Urinary bladder (tissue), 4 donors: Measurements from ENCODE around the gene TRIM29. TPM values are rescaled to one million over a fixed set of nuclear protein-coding genes. Genes with fewer than 3 reads are reported as not detected.

Experiments
- DNase-seq: peaks from one replicate; pipeline ENCODE4 v3.0.0-alpha.2; 2015; ENCODE audit errors: extremely low spot score
- H3K27ac ChIP-seq: one replicate; pipeline ENCODE4 v1.5.1; 2013; ENCODE audit warnings: low read depth, mild to moderate bottlenecking, moderate library complexity
- H3K36me3 ChIP-seq: one replicate; pipeline ENCODE4 v1.6.1; 2013; ENCODE audit warnings: mild to moderate bottlenecking, moderate library complexity; ENCODE audit not compliant: insufficient read depth
- H3K4me1 ChIP-seq: one replicate; pipeline ENCODE4 v1.6.1; 2013; ENCODE audit warnings: mild to moderate bottlenecking, moderate library complexity; ENCODE audit not compliant: insufficient read depth
- H3K4me3 ChIP-seq: one replicate; pipeline ENCODE4 v1.5.1; 2013; ENCODE audit warnings: low read depth, low read length
- WGBS: extraction: QIAGEN DNeasy Blood & Tissue Kit; methylation state at CpG from one replicate; pipeline ENCODE4 v1.1.7; 2013; 5-methylcytosine and 5-hydroxymethylcytosine counted together
- polyA plus RNA-seq: library from polyadenylated mRNA; stranded (reverse); fragments of 200-250 nt; gene quantifications from one replicate; pipeline ENCODE4 v1.2.3, GENCODE V29; 2013
- total RNA-seq: library from RNA; depleted of rRNA; stranded (reverse); fragments of >200 nt; gene quantifications from one replicate; pipeline ENCODE4 v1.2.3, GENCODE V29; 2014
- donor health status: healthy with polysubstance abuse.
- donor health status: healthy.

TRIM29 gene
- total and polyA plus RNA-seq, 2 donors: 32.3 to 37.5 TPM

DNA sequence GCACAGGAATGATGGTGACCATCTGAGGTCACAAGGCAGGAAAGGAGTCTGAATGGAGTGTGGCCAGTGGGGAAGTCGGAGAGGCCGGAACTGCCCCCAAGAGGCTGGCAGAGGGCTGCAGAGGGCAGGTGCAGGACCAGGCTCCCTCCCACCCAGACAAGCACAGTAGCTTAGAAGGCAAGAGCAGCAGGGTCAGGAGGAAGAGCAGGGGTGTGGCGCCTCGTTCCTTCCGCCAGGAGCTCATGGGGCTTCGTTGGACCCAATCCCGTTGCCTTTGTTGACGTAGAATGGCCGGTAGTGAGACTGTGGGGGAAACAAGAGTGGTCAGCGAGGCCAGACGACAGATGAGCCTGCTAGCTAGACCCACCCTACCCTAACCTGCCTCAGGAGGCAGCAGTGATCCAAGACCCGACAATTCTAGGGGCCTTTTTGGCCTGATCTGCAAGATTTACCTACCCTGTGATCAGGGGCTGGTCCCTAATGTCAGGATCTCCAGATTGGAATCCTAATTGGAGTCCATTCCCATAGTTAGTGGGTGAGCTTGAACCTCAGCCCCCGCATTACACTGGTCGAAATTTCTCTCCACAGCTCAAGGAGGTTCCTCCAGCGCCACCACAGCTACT, 25.6 kb downstream of the TRIM29 start:
- Histone ChIP-seq H3K4me1 (no peaks in the 10 kb centered on the region), H3K27ac (no peak overlapping the region), H3K36me3 (no peaks in the 10 kb centered on the region), H3K4me3 (no peak overlapping the region)
- DNase-seq: no peak
- WGBS: 78% methylated on average over 15 of the region's 15 CpGs

DNA sequence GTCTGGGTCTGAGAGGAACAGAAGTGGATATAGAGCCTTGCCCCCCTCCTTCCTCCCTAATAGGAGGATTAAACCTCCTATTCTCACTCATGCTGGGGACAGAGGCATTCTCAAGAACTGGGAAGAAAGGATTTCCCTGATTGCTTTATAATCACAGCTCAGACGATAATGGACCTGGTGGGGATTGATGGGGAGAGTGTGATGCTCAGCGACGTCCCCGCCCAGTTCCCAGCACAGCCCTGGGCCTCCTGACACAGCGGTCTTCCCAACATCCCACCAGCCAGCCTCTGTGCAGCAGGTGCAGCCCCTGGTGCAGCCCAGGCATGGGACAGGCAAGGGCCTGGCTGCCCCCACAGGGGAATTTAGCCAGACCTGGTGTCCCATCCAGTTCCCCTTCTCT, 28.4 kb downstream of the TRIM29 start:
- Histone ChIP-seq H3K4me1 (no peaks in the 10 kb centered on the region), H3K4me3 (no peak overlapping the region), H3K36me3 (no peaks in the 10 kb centered on the region), H3K27ac (no peak overlapping the region)
- 79% methylated on average over 5 of the region's 5 CpGs for WGBS
- DNase-seq: no peak

DNA sequence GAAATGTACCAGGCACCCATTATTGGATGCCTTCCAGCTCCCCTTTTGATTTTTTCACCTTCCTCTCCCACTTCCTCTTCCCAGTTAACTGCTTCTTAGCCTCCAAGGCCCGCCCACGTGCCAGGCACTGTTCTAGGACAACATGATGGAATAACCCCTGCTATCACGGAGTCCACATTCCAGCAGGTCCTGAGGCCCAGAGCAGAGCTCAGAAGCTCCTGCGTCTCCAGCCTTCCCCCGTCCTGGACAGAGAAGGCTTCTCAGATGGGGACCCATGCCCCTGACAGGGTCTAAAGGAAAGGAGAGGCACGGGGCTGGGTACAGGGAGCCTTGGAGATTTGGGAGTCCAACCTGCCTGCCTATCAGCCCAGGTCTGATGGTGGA, 29.1 kb downstream of the TRIM29 start:
- Histone ChIP-seq H3K4me3 (no peak overlapping the region), H3K36me3 (no peaks in the 10 kb centered on the region), H3K27ac (no peak overlapping the region), H3K4me1 (no peaks in the 10 kb centered on the region)
- DNase-seq: no peak
- WGBS: 56% methylated on average over 6 of the region's 6 CpGs

DNA sequence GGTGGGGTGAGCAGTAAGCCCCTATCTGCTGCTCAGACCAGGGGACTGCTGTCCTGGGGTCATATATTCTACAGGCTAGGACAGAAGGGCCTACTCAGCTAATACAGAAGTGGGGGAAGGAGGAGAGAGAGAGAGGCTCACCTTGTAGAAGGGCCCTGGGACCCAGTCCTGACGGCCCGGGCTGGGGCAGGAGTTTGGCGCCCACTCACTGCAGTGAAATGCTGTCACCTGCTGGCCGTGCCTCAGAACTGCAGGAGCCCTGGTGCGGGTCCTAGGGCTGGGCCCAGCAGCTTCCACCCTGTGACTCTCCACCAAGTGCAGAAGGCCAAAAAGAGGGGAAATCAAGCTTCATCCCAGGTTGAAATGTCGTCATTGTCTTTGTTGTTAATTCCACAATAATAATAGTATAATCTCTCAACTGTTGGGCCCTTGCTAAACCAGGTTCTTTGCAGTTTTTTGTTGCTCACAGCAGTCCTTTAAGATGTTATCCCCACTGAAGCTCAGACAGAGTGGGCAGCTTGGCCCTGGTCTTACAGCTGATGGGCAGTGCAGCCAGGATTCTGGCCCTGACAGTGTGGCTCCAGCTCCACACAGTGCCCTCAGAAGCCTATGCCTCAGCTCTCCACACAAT, 29.6 kb downstream of the TRIM29 start:
- no peak overlapping the region for H3K4me3 ChIP-seq
- H3K36me3 ChIP-seq: no peaks in the 10 kb centered on the region
- DNase-seq: no peak
- no peak overlapping the region for H3K27ac ChIP-seq
- H3K4me1 ChIP-seq: no peaks in the 10 kb centered on the region
- WGBS: 4% methylated on average over 6 of the region's 6 CpGs

DNA sequence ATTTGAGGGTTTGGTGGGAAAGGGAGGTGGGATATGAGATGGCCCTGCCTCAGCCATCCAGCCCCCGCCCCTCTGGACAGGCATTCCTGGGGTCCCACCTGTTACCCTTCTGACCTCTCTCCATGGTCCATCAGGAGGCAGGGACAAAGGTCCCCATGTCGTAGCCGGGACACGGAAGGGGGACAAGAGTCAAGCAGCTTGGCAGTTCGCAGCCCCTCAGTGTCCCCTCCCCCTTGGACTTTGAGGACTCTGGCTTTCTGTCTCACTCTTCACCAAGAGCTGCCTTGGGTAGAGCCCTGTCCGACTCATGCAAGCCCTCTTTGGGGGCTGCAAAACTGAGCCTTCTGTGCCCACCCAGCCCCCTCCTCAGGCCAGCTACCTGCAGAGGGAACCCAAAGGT, 30.2 kb downstream of the TRIM29 start:
- Histone ChIP-seq H3K27ac (no peak overlapping the region), H3K36me3 (no peaks in the 10 kb centered on the region), H3K4me3 (no peak overlapping the region), H3K4me1 (no peaks in the 10 kb centered on the region)
- no peak for DNase-seq
- WGBS: 76% methylated on average over 6 of the region's 6 CpGs

DNA sequence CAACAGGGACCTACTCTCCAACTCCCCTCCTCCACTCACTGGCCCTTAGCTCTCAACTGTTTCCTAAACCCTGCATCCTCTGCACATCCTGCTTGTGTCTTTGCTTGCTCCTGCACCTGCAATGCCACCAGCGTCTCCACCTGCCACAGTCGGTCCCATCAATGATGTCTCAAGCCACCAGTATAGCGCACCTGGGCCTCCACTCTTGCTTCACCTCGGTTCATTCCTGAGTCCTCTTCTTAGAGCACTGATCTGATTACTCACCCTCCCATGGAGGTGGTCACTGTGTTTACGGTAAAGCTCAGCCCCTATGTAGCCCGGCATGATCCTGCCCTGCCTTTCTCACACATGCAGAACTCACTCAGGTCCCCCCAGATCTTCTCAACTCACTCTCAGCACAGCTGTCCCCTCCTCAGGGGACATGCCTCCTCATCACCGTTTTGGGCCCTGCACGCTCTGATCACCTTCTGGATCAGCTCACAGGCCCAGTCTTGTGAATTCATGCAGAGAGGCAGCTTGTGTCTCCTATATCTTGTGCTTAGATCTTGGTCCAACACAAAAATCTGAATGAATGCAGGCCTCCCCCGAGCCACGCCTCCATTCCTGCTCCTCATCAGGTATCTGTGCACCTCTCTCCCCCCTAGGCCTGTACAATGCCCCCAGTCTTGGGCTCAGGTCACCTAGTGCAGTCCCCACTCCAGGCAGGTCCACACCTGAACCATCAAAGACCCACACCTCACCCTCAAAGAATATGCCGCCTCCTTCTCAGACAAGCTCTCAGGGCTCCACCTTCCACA, 31.4 kb downstream of the TRIM29 start:
- H3K4me3 ChIP-seq: no peak overlapping the region
- no peaks in the 10 kb centered on the region for H3K4me1 ChIP-seq
- no peaks in the 10 kb centered on the region for H3K36me3 ChIP-seq
- DNase-seq: no peak
- 83% methylated on average over 11 of the region's 11 CpGs for WGBS
- H3K27ac ChIP-seq: no peak overlapping the region

DNA sequence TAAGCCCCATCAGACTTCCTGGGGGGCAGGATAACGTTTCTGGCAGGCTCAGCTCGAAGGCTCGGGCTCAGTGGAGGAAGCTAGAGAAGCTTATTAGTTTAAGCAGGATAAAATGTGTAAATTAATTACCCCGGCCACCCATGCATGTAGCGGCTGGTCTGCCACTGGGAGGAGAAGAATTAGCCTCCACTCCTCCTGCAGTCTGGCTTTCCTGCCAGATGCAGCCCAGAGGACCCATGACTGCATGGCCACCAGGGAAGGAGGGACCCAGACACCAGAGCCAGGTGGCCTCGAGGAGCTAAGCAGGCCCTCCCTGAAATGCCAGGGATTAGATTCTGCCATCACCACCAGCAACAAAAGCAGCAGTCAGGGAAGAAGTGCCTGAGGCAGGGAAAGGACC, 32.3 kb downstream of the TRIM29 start:
- H3K27ac ChIP-seq: no peak overlapping the region
- no peaks in the 10 kb centered on the region for H3K36me3 ChIP-seq
- 64% methylated on average over 6 of the region's 6 CpGs for WGBS
- H3K4me1 ChIP-seq: no peaks in the 10 kb centered on the region
- no peak for DNase-seq
- H3K4me3 ChIP-seq: no peak overlapping the region

DNA sequence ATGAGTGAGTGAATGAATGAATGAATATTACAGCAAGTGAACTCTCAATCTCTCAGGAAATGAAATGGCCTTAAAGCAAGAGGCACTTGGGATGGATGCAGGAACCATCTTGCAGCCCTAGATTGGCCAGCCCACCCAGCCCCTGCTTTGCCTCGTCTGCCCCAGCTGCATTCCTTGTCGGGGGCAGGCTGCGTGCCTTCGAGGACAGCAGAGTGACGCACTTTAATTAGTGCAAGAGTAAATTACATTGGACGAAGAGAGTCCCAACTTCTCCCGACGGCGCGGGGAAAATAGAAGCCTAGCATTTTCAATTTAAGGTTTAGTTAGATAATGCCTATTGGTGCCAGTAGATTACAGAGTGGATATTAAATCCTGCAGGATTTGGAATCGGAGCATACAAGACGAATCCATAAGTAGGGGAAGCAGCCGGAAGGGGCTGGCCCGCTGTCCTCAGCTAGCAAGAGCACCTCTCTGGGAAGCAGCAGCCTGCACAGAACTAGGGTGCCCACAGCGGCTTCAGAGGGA, 33.8 kb downstream of the TRIM29 start:
- Histone ChIP-seq H3K4me1 (no peaks in the 10 kb centered on the region), H3K4me3 (no peak overlapping the region), H3K36me3 (no peaks in the 10 kb centered on the region), H3K27ac (no peak overlapping the region)
- WGBS: 51% methylated on average over 15 of the region's 15 CpGs
- DNase-seq: no peak

DNA sequence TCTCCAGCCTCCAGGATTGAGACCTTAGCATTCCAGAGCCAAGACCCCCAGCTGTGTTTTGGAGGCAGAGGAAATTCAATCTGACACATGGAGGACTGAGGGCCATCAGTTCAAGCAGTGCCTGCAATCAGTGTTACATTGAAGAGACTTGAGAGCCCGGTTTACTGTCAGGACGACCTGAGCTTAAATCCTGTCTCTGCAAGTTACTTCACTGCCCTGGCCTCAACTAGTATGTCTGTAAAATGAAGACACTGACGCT, 35.1 kb downstream of the TRIM29 start:
- Histone ChIP-seq H3K36me3 (no peaks in the 10 kb centered on the region), H3K4me3 (no peak overlapping the region), H3K27ac (no peak overlapping the region), H3K4me1 (no peaks in the 10 kb centered on the region)
- DNase-seq: no peak
- WGBS: 52% methylated on average over 3 of the region's 3 CpGs

DNA sequence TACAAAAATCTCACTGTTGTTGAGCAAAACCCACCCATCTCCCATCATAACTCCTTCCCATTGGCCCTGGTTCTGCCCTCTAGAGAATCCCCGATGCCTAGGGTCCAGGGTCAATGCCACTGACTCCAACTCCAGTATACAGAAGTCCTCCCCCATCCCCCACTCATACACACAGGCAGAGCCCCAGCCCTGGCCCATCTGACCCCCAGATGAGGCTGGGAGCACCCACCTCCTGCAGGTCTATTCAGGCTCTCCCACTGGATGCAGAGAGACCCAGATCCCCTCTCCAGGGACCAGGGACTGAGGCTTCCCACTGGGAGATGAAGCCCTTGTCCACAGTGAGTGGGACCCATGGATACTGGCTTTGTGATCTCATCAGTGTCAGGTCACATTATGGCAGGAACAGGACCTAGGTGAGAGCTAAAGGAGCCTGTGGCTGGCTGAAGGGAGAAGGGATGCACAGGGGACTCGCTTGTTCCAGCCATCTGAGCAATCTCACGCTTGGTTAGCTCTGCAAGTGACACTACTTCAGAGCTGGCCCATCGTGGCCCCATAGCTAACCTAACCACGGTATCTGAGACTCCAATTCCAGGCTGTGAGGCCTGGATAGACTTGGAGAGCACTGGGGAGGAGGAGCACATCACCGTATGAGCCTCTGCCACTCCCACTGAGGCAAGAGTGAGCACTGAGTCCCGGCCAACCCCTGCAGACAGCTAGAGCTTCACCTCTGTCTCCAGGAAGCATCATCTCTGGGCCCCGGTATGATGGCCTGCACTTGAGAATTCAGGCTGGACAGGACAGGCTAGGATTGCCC, 35.7 kb downstream of the TRIM29 start:
- no peak for DNase-seq
- 75% methylated on average over 8 of the region's 8 CpGs for WGBS

DNA sequence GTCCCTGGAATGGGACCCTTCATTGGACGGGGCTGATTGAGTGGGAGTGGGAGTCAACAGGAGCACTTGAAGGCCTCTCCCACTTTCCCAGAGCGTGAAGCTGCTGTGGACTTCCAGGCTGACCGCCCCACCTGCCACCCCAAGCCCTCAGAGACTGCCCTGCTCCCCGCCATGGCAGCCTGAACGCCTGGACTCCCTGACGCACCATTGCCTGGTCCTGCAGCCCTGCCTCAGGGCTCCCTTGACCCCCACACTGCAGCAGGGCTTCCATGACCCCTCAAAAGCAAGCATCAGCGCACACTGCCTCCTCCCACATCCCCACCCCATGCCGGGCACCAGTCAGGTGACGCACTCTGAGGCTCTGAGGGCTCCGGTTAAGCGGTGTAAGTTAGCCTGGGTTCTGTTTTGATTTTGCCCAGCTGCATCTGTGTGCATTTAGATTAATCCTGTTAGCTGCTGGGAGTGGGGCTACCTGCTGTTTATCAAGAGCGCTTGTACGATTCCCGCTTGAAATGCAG, 39.4 kb downstream of the TRIM29 start:
- H3K36me3 ChIP-seq: no peaks in the 10 kb centered on the region
- no peak overlapping the region for H3K27ac ChIP-seq
- WGBS: 84% methylated on average over 14 of the region's 14 CpGs
- no peak overlapping the region for H3K4me3 ChIP-seq
- DNase-seq: no peak
- H3K4me1 ChIP-seq: no peaks in the 10 kb centered on the region

More for the DNA sequence above, 35.7 kb downstream of the TRIM29 start:
- H3K4me3 ChIP-seq: no peak overlapping the region
- H3K27ac ChIP-seq: no peak overlapping the region
- H3K36me3 ChIP-seq: no peaks in the 10 kb centered on the region
- no peaks in the 10 kb centered on the region for H3K4me1 ChIP-seq

DNA sequence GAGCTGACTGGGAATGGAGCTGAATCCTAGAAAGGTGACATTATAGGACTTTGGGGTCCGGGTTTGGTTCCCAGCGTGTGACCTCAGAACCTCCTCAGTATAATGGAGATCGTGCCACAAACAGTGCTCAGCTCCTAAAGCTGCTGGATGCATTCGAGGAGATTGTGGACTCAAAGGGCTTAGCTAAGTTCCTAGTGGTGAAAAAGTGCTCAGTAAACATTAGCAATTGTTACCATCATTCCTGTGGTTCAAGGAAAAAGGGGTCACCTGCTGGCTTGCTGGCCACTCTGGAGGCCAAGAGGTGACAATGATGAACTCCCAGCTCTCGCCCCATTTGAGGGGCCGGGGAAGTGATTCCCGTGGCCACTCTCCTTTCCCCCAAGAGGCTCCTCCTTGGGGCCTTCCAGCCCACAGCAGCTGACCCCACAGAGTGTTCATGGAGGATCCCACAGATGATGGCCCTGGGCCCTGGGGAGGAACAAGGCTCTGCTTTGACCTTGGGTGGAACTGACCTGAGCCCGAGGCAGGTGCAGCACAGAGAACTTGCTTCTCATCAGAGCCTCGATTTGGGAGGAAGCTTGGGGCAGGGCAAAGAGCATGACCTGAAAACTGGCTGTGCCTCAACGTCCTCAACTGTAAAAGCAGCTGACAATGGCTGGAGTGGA, 40.1 kb downstream of the TRIM29 start:
- H3K27ac ChIP-seq: no peak overlapping the region
- 76% methylated on average over 10 of the region's 10 CpGs for WGBS
- no peak for DNase-seq
- H3K36me3 ChIP-seq: no peaks in the 10 kb centered on the region
- H3K4me1 ChIP-seq: no peaks in the 10 kb centered on the region
- no peak overlapping the region for H3K4me3 ChIP-seq
